NCI-H226 (cell line): ENCODE data around the gene MUC5B.

Source experiments
- DNase-seq: peaks from one replicate; pipeline ENCODE4 v3.0.0-alpha.2; 2015

The MUC5B gene

DNA sequence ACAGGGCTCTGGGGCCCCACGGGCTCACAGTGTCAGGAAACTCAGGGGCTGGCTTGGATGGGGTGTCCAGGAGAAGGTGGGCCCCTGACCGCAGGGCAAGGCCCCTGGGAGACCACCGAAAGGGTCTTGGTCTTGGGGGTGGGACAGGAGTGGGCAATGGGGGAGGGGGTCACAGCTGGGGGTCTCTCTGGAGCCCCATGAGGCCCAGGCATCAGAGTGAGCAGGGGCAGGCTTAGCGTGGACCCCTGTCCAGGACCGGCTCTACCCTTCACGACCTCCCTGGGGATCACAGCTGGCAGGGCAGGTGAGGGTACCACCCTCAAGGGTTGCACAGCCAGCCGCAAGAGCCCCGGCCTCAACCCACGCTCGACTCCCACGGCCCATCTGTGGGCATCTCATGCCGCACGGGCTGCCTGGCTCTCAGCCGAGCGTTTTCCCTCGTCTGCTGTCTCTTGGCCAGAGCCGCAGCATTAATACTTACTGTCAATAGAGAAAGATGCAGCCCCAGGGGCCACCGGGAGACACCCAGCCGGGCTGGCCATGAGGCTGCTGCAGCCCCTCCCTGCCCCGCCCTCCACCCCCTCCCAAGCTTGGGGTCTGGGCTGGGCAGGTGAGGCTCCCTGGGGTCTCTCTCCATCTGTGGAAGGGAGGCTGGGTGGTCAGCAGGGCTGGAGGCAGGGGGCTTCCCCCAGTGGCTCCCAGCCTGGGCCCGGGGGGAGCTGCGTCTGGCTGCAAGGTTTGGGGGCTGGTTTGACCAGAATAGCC, 662 bp downstream of the MUC5B start:
- DNase-seq, result no peak

- no peak for DNase-seq
Observed at GRCh38 chr11:1224111-1224490, 1.2 kb downstream of the MUC5B start.

DNA sequence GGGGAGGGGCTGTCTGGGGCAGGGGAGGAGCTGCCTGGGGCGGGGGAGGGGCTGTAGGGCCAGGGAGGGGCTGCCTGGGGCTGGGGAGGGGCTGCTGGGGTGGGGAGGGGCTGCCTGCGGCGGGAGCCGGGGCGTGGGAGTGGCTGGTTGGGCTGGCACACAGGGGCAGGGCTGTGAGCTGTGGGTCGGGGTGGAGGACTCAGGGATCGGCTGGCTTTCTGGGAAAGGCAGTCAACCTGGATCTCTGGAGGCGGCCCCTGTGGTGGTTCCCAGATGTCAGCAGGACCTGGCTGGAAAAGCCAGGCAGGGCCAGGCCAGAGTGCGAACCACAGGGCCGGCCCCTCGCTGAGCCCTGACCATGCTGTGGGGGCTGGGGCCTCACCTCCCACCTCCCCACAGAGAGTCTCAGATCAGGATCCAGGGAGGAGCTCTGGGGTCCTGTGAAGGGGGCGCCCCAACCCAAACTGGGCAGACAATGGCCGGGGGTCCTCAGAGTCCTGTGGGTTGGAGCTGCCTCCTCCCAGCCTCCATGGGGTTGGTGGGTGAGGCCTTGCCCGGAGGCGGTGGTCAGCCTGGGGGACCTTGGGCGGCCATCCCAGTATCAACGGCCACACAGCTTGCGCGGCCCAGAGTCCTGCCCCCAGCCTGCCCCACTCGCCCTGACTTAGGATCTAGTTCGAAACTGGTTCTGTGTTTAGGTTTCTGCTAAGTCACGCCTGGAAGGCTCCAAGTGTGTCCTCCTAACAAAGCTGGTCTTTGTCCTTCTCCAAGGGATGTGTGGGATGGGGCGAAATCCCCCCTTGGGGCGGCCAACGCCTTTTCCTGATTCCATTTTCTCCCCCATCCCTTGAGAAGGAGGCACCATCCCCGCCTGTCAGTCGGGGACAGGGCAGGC, 1.9 kb downstream of the MUC5B start:
- DNase-seq, result no peak

GRCh38 chr11:1225386-1226225, 2.7 kb downstream of the MUC5B start:
- DNase-seq, result no peak

- DNase-seq, result no peak
Observed at GRCh38 chr11:1226226-1226985, 3.5 kb downstream of the MUC5B start.

GRCh38 chr11:1226986-1227550, 4.2 kb downstream of the MUC5B start:
- DNase-seq, result no peak

- DNase-seq, result no peak
Observed at GRCh38 chr11:1227551-1228100, 4.8 kb downstream of the MUC5B start.

- DNase-seq, result no peak
Observed at GRCh38 chr11:1228101-1228821, 5.4 kb downstream of the MUC5B start.

GRCh38 chr11:1228921-1229451, 6.1 kb downstream of the MUC5B start:
- DNase-seq, result no peak

- DNase-seq, result no peak
Observed at GRCh38 chr11:1229471-1230120, 6.7 kb downstream of the MUC5B start.

- DNase-seq, result no peak
Observed at GRCh38 chr11:1230121-1230455, 7.2 kb downstream of the MUC5B start.

- DNase-seq, result no peak
Observed at GRCh38 chr11:1230456-1231395, 7.9 kb downstream of the MUC5B start.

GRCh38 chr11:1231396-1232020, 8.6 kb downstream of the MUC5B start:
- DNase-seq, result no peak

GRCh38 chr11:1232021-1232882, 9.4 kb downstream of the MUC5B start:
- no peak for DNase-seq

- DNase-seq, result no peak
Observed at GRCh38 chr11:1232883-1233321, 10.0 kb downstream of the MUC5B start.

GRCh38 chr11:1233351-1234053, 10.6 kb downstream of the MUC5B start:
- no peak for DNase-seq
